SK-N-SH treated with all-trans-retinoic acid at 6 μM for 48 hours (cell line): ENCODE results near the gene PRR5L.

ENCODE experiments used
- ATAC-seq: fragments of 200-7000 bp; cut with Tn5 transposase; 3 replicates; pipeline ENCODE4 v1.9.1; 2020; ENCODE audit warnings: mild to moderate bottlenecking, moderate library complexity
- ARNTL ChIP-seq: fragments of 450-650 bp; formaldehyde crosslinking; IDR thresholded peaks from 2 replicates; pipeline ENCODE4 v1.5.0; 2020; ENCODE audit warnings: low read depth, mild to moderate bottlenecking, moderate library complexity, borderline replicate concordance
- BACH2 ChIP-seq: fragments of 250-450 bp; sonication (Bioruptor Pico); IDR thresholded peaks from 2 replicates; pipeline ENCODE4 v1.9.0; 2021; ENCODE audit warnings: mild to moderate bottlenecking, borderline replicate concordance
- CSDC2 ChIP-seq: fragments of 250-450 bp; sonication (Bioruptor Pico); IDR thresholded peaks from 2 replicates; pipeline ENCODE4 v1.5.0; 2020; ENCODE audit warnings: mild to moderate bottlenecking, moderate library complexity
- ESRRG ChIP-seq: fragments of 250-450 bp; sonication (Bioruptor Pico); IDR thresholded peaks from 2 replicates; pipeline ENCODE4 v1.6.1; 2021; ENCODE audit warnings: mild to moderate bottlenecking
- ISL1 ChIP-seq: fragments of 250-450 bp; sonication (Bioruptor Pico); IDR thresholded peaks from 2 replicates; pipeline ENCODE4 v2.1.2; 2022; ENCODE audit warnings: mild to moderate bottlenecking, moderate library complexity
- PPARA ChIP-seq: fragments of 250-450 bp; sonication (Bioruptor Pico); IDR thresholded peaks from 2 replicates; pipeline ENCODE4 v1.5.0; 2020; ENCODE audit warnings: mild to moderate bottlenecking, borderline replicate concordance
- RARB ChIP-seq: fragments of 250-450 bp; sonication (Bioruptor Pico); IDR thresholded peaks from 2 replicates; pipeline ENCODE4 v1.8.0; 2021; ENCODE audit warnings: mild to moderate bottlenecking, moderate library complexity
- SNAI2 ChIP-seq: fragments of 250-450 bp; sonication (Bioruptor Pico); IDR thresholded peaks from 2 replicates; pipeline ENCODE4 v1.5.0; 2020; ENCODE audit warnings: mild to moderate bottlenecking, moderate library complexity
- TOX ChIP-seq: fragments of 250-450 bp; sonication (Bioruptor Pico); IDR thresholded peaks from 2 replicates; pipeline ENCODE4 v1.8.0; 2021; ENCODE audit warnings: mild to moderate bottlenecking, moderate library complexity, borderline replicate concordance
- ZC3H10 ChIP-seq: fragments of 250-450 bp; sonication (Bioruptor Pico); IDR thresholded peaks from 2 replicates; pipeline ENCODE4 v1.5.1; 2021; ENCODE audit warnings: mild to moderate bottlenecking, moderate library complexity
- ZFP3 ChIP-seq: fragments of 250-450 bp; sonication (Bioruptor Pico); IDR thresholded peaks from 2 replicates; pipeline ENCODE4 v1.5.0; 2020; ENCODE audit warnings: mild to moderate bottlenecking, moderate library complexity
- ZNF70 ChIP-seq: fragments of 450-650 bp; formaldehyde crosslinking; IDR thresholded peaks from 2 replicates; pipeline ENCODE4 v1.5.0; 2020; ENCODE audit warnings: mild to moderate bottlenecking, moderate library complexity
- ZNF8 ChIP-seq: fragments of 450-650 bp; formaldehyde crosslinking; IDR thresholded peaks from 2 replicates; pipeline ENCODE4 v1.5.0; 2020; ENCODE audit warnings: mild to moderate bottlenecking, moderate library complexity
- TF ChIP-seq, protein P1 (sequence below): fragments of 250-450 bp; sonication (Bioruptor Pico); IDR thresholded peaks from 2 replicates; pipeline ENCODE4 v1.5.0; 2020; ENCODE audit warnings: mild to moderate bottlenecking, moderate library complexity
- TF ChIP-seq, protein P2 (sequence below): fragments of 250-450 bp; sonication (Bioruptor Pico); IDR thresholded peaks from 2 replicates; pipeline ENCODE4 v1.5.1; 2020; ENCODE audit warnings: low read depth, mild to moderate bottlenecking, moderate library complexity
- TF ChIP-seq, protein P3 (sequence below): fragments of 250-450 bp; sonication (Bioruptor Pico); IDR thresholded peaks from 2 replicates; pipeline ENCODE4 v1.5.1; 2021; ENCODE audit warnings: mild to moderate bottlenecking, moderate library complexity
- TF ChIP-seq, protein P4 (sequence below): fragments of 250-450 bp; sonication (Bioruptor Pico); IDR thresholded peaks from 2 replicates; pipeline ENCODE4 v1.8.0; 2020; ENCODE audit warnings: mild to moderate bottlenecking, moderate library complexity, borderline replicate concordance
- TF ChIP-seq, protein P5 (sequence below): fragments of 250-450 bp; sonication (Bioruptor Pico); IDR thresholded peaks from 2 replicates; pipeline ENCODE4 v1.8.0; 2021; ENCODE audit warnings: low read depth, mild to moderate bottlenecking, moderate library complexity, borderline replicate concordance

PRR5L gene

DNA sequence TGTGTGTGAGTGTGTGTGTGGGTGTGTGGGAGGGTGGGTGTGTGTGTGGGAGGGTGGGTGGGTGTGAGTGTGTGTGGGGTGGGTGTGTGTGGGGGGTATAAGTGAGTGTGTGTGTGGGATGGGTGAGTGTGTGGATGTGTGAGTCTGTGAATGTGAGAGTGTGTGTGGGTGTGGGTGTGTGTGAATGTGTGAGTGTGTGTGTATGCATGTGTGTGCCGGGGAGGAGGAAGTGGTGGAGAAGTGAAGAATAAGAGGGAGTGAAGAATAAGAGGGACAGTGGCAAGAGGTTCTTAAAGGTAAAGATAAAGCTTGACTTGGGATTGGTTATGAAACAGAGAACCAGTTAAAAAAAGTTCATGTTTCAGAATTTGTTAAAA, 54.0 kb downstream of the PRR5L start:
- TF ChIP-seq CSDC2 (CRISPR knock-in tag) (no peak), ARNTL (CRISPR knock-in tag) (no peak), ZNF8 (no peak), SNAI2 (CRISPR knock-in tag) (no peak)
- TF ChIP-seq, protein P1, sequence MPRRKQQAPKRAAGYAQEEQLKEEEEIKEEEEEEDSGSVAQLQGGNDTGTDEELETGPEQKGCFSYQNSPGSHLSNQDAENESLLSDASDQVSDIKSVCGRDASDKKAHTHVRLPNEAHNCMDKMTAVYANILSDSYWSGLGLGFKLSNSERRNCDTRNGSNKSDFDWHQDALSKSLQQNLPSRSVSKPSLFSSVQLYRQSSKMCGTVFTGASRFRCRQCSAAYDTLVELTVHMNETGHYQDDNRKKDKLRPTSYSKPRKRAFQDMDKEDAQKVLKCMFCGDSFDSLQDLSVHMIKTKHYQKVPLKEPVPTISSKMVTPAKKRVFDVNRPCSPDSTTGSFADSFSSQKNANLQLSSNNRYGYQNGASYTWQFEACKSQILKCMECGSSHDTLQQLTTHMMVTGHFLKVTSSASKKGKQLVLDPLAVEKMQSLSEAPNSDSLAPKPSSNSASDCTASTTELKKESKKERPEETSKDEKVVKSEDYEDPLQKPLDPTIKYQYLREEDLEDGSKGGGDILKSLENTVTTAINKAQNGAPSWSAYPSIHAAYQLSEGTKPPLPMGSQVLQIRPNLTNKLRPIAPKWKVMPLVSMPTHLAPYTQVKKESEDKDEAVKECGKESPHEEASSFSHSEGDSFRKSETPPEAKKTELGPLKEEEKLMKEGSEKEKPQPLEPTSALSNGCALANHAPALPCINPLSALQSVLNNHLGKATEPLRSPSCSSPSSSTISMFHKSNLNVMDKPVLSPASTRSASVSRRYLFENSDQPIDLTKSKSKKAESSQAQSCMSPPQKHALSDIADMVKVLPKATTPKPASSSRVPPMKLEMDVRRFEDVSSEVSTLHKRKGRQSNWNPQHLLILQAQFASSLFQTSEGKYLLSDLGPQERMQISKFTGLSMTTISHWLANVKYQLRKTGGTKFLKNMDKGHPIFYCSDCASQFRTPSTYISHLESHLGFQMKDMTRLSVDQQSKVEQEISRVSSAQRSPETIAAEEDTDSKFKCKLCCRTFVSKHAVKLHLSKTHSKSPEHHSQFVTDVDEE: no peak
- no peak for ATAC-seq

DNA sequence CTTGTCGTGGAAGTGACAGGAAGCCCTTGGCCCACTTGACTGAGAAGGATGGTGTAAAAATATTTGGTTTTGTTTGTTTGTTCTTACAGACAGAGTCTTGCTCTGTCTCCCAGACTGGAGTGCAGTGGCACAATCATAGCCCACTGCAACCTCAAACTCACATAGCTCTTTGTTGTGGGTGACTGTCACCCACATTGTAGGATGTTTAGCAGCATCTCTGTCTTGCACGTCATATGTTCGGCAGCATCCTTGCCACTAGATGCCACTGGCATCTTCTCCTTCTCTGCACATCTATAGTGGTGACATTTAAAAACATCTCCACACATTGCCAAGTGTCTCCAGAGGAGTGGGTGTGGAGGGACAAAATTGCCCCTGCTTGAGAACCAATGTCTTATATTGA, 56.8 kb downstream of the PRR5L start:
- no peak for ATAC-seq
- TF ChIP-seq PPARA (CRISPR knock-in tag) (no peak), ZFP3 (CRISPR knock-in tag) (no peak), SNAI2 (CRISPR knock-in tag) (no peak), BACH2 (no peak), ZNF70 (no peak), ARNTL (CRISPR knock-in tag) (no peak), ZNF8 (no peak), RARB (CRISPR knock-in tag) (no peak), ISL1 (CRISPR knock-in tag) (no peak), ZC3H10 (no peak), ESRRG (CRISPR knock-in tag) (no peak), CSDC2 (CRISPR knock-in tag) (no peak), TOX (no peak)
- TF ChIP-seq, protein P2, sequence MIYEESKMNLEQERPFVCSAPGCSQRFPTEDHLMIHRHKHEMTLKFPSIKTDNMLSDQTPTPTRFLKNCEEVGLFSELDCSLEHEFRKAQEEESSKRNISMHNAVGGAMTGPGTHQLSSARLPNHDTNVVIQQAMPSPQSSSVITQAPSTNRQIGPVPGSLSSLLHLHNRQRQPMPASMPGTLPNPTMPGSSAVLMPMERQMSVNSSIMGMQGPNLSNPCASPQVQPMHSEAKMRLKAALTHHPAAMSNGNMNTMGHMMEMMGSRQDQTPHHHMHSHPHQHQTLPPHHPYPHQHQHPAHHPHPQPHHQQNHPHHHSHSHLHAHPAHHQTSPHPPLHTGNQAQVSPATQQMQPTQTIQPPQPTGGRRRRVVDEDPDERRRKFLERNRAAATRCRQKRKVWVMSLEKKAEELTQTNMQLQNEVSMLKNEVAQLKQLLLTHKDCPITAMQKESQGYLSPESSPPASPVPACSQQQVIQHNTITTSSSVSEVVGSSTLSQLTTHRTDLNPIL (CRISPR knock-in tag): no peak
- TF ChIP-seq, protein P3, sequence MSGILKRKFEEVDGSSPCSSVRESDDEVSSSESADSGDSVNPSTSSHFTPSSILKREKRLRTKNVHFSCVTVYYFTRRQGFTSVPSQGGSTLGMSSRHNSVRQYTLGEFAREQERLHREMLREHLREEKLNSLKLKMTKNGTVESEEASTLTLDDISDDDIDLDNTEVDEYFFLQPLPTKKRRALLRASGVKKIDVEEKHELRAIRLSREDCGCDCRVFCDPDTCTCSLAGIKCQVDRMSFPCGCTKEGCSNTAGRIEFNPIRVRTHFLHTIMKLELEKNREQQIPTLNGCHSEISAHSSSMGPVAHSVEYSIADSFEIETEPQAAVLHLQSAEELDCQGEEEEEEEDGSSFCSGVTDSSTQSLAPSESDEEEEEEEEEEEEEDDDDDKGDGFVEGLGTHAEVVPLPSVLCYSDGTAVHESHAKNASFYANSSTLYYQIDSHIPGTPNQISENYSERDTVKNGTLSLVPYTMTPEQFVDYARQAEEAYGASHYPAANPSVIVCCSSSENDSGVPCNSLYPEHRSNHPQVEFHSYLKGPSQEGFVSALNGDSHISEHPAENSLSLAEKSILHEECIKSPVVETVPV: no peak
- TF ChIP-seq, protein P4, sequence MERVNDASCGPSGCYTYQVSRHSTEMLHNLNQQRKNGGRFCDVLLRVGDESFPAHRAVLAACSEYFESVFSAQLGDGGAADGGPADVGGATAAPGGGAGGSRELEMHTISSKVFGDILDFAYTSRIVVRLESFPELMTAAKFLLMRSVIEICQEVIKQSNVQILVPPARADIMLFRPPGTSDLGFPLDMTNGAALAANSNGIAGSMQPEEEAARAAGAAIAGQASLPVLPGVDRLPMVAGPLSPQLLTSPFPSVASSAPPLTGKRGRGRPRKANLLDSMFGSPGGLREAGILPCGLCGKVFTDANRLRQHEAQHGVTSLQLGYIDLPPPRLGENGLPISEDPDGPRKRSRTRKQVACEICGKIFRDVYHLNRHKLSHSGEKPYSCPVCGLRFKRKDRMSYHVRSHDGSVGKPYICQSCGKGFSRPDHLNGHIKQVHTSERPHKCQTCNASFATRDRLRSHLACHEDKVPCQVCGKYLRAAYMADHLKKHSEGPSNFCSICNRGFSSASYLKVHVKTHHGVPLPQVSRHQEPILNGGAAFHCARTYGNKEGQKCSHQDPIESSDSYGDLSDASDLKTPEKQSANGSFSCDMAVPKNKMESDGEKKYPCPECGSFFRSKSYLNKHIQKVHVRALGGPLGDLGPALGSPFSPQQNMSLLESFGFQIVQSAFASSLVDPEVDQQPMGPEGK (CRISPR knock-in tag): no peak
- TF ChIP-seq, protein P5, sequence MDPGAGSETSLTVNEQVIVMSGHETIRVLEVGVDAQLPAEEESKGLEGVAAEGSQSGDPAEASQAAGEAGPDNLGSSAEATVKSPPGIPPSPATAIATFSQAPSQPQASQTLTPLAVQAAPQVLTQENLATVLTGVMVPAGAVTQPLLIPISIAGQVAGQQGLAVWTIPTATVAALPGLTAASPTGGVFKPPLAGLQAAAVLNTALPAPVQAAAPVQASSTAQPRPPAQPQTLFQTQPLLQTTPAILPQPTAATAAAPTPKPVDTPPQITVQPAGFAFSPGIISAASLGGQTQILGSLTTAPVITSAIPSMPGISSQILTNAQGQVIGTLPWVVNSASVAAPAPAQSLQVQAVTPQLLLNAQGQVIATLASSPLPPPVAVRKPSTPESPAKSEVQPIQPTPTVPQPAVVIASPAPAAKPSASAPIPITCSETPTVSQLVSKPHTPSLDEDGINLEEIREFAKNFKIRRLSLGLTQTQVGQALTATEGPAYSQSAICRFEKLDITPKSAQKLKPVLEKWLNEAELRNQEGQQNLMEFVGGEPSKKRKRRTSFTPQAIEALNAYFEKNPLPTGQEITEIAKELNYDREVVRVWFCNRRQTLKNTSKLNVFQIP (CRISPR knock-in tag): no peak
- TF ChIP-seq, protein P1: no peak
